GM18508 (cell line): ENCODE results near the gene ONECUT3.
"Not testable (repeated sequence)": the region's sequence is repeated elsewhere in the genome, so short reads cannot be mapped to it uniquely, and the experiment has no call there.

Experiments
- ATAC-seq: cut with Tn5 transposase; IDR thresholded peaks from one replicate; pipeline ENCODE4 v1.9.1; 2021; ENCODE audit warnings: moderate number of reproducible peaks; ENCODE audit not compliant: insufficient read depth, unreplicated experiment

ONECUT3 gene

DNA sequence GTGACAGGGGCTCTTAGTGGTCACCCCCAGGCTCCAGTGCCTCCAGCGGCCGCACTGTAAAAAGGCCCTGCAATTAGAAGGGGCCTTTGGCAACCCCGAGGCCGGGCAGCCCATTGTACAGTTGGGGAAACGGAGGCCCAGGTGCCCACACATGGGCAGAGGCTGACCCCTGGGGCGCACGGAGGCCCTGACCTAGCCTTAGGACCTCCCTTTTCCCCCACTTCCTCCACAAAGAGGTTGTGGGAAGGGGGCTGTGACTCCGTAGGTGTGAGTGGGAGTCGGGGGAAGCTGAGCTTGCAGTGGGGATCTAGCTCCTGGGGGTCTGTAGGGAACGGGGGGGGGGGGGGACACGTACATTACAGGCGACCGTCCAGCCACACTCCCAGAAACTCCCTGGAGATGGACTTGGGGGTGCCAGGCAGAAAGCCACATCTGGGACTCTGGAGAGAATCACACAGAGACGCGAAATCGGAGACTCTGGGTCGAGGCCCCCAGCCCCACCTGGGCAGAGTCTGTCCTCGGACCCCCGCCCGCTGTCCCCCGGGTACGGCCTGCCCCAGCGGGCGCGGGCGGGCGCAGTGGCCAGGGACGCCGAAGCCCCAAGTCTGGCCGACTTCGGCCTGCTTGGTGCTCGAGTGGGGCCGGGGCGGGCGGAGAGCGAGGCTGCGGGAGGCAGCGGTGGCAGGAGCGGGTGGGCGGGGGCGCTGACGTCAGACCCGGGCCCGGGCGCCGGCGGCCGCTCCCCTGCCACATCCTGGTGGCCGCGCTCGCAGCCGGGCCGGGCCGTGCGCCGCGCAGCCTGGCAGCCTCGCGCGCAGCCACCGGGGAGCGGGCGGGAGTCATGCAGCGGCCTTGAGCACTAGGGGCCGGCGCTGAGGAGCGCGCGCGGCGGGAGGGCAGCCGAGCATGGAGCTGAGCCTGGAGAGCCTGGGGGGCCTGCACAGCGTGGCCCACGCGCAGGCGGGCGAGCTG, at the start of gene ONECUT3:
ONECUT3 (plus strand) TSS at position 750 of the 972 bp plus-strand sequence; CDS start at position 907, 157 bp downstream.
- no peak for ATAC-seq

- no peak for ATAC-seq
Measured at GRCh38 chr19:1704339-1704738, 49.0 kb upstream of the ONECUT3 start.

DNA sequence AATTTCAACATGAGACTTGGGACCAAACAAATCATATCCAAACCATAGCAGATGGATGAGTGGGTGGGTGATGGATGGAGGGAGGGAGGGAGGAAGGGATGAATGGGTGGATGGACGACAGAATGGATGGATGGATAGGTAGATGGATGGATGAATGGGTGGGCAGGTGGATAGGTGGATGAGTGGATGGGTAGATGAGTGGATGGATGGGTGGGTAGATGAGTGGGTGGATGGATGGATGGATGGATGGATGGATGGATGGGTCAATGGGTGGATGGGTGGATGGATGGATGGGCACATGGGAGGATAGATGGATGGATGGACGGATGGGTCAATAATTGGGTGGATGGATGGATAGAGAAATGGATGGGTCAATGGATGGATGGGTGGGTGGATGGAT, 47.9 kb upstream of the ONECUT3 start:
- no peak for ATAC-seq

- ATAC-seq: not testable (repeated sequence)
Measured at GRCh38 chr19:1706646-1707045, 46.7 kb upstream of the ONECUT3 start.

GRCh38 chr19:1707240-1707639, 46.1 kb upstream of the ONECUT3 start:
- ATAC-seq: no peak

DNA sequence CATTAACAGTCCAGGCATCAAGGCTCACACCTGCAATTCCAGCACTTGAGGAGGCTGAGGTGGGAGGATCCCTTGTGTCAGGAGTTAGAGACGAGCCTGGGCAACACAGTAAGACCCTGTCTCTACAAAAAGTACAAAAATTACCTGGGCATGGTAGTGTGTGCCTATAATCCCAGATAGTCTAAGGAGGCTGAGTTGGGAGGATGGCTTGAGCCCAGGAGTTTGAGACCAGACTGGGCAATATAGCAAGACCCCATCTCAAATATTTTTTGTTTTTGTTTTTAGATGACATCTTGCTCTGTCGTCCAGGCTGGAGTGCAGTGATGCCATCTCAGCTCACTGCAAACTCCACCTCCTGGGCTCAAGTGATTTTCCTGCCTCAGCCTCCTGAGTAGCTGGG, 40.1 kb upstream of the ONECUT3 start:
- no peak for ATAC-seq

GRCh38 chr19:1715540-1715939, 37.8 kb upstream of the ONECUT3 start:
- no peak for ATAC-seq

DNA sequence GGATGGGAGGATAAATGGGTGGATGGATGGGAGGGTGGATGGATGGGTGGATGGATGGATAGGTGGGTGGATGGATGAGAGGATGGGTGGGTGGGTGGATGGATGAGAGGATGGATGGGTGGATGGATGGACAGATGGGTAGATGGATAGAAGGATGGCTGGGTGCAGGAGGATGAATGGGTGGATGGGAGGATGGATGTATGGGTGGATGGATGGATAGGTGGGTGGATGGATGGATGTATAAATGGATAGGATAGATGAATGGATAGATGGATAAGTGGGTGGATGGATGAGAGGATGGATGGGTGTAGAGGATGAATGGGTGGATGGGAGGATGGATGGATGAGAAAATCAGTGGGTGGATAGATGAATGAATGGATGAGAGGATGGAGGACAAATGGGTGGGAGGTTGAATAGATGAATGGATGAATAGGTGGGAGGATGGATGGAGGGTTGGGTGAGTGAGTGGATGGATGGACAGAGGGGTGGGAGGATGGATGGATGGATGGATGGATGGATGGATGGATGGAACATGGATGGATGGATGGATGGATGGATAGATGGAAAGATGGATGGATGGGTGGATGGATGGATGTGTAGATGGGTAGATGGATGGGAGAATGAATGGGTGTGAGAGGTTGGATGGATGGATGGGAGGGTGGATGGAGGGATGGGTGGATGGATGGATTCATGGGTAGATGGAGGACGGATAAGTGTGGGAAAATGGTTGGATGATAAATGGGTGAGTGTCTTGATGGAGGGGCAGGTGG, 35.9 kb upstream of the ONECUT3 start:
- no peak for ATAC-seq

DNA sequence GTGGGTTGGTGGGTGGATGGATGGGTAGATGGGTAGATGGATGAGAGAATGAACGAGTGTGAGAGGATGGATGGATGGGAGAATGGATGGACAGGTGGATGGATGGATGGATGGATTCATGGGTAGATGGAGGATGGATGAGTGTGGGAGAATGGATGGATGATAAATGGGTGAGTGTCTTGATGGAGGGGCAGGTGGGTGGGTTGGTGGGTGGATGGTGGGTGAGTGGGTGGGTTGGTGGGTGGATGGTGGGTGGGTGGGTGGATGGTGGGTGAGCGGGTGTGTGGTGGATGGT, 35.4 kb upstream of the ONECUT3 start:
- no peak for ATAC-seq

- ATAC-seq: no peak
Measured at GRCh38 chr19:1718420-1719291, 34.6 kb upstream of the ONECUT3 start.

DNA sequence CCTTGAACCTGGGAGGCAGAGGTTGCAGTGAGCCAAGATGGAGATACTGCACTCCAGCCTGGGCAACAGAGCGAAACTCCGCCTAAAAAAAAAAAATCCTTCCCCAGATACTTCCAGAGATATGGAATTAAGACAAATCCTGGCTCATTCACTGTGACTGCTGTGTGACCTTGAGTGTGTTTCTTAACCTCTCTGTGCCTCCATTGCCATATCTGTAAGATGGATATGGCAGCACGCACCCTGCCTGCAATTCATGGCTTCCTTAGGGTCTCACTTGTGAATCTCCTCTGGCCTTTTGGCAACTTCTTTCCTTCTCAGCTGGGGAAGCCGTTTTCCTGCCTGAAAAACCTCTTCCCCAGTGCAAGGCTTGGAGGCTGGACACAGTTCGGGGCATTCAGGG, 33.8 kb upstream of the ONECUT3 start:
- no peak for ATAC-seq

DNA sequence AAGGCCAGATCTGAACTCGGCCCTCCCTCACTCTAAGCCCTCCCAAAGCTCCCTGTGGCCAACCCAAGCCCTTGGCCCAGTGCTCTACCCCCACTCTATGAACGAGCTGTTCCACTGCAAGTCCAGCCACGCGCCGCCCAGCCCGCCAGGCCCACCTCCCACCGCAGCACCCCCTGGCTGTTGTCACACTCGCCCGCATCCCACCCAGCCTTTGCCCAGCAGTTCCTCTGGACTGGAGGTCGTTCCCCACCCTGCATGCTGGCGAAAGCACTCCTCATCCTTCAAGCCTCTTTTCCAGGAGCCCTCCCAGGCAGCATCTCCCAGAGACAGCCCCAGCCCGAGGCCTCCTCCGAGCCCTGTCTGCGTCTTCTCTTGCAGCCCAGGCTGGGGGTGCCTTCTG, 33.1 kb upstream of the ONECUT3 start:
- ATAC-seq: no peak

- ATAC-seq: no peak
Measured at GRCh38 chr19:1725100-1726064, 27.9 kb upstream of the ONECUT3 start.

GRCh38 chr19:1728816-1729567, 24.3 kb upstream of the ONECUT3 start:
- no peak for ATAC-seq

- no peak for ATAC-seq
Measured at GRCh38 chr19:1729568-1729925, 23.8 kb upstream of the ONECUT3 start.

DNA sequence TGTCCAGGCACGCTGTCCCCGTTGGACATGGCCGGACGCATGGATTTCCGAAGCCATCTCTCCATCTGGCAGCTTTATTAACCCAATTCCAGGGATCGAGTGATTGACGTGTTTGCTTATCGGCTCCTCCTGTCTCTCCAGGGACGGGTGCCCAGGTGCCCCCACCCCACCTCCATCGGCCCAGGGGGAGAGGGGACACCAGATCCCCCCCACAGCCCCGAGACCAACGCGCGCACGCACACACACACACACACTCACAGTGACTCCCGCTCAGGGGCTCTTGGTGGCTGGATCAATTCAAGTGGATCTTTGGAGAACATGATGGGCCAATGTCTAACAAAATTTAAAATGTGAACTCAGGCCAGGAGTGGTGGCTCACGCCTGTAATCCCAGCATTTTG, 23.1 kb upstream of the ONECUT3 start:
- no peak for ATAC-seq

GRCh38 chr19:1734321-1734966, 18.9 kb upstream of the ONECUT3 start:
- ATAC-seq: no peak

GRCh38 chr19:1736280-1736679, 17.0 kb upstream of the ONECUT3 start:
- no peak for ATAC-seq
